NCI-H187 treated with DMSO at 0.1 percent for 48 hours (cell line): ENCODE results near the gene LTBP4.

Source experiments
- DNase-seq: peaks from one replicate; lab custom pipeline; 2025; lab: John Stamatoyannopoulos, UW

LTBP4 gene

DNA sequence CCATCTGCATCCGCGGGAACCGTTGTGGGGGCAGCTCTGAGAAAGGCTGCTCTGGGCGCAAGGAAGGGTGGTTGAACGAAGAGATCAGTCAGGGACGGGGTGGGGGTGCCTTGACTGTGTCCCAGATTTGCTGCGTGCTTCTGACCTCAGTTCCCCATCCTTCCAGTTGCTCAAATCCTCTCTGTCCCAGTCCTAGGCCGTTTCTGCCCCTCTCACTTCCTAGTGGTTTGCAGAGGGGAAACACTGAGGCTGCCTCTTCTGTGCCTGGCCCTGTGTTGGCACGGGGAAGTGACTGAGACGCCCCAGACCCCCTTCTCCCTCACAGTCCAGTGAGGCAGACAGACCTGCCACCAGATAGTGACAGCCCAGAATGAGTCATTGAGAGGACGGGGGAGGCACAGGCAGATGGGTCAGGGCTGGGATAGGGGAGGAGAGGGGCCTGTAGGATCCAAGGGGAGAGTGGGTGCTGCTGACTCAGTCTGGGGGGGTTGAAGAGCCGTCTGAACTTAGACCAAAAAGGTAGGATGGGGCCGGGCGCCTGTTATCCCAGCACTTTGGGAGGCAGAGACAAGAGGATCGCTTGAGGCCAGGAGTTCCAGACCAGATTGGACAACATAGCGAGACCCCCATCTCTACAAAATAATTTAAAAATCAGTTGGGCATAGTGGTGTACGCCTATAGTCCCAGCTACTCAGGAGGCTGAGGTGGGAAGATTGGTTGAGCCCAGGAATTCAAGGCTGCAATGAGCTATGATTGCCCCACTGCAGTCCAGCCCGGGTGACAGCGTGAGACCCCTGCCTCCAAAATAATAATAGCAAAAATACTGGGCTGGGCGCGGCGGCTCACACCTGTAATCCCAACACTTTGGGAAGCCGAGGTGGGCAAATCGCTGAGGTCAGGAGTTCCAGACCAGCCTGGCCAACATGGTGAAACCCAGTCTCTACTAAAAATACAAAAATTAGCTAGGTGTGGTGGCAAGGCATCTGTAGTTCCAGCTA, 62.8 kb downstream of the LTBP4 start:
- DNase-seq: no peak

DNA sequence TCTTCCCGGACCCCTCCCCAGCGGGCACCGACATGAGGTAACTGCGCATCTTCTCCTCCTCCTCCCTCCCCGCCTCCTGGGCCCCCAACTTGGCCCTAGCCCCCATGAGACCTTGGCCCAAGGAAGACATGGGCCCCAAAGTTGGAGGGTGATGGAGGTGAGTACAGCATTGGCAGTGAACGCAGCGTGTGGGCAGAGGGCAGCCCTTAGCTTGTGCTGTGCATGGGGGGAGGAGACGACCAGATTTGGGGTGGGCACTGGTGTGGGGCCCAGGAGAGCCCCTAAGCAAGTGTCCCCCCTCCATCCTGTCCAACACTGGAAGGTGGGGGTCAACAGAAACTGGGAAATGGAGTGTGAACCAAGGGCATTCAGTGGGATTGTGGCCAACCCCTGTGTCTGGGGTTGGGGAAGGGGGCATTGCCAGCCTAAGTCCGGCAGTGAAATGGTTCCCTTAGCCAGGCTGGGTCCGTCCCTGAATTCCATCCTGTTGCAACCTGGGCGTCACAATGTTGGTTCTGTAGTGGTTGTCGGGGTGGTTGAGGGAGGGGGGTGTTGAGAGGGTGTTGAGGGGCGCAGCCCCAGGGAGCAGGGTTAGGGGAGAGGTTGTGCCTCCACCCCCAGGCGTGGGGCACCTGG, 65.8 kb downstream of the LTBP4 start:
- no peak for DNase-seq

DNA sequence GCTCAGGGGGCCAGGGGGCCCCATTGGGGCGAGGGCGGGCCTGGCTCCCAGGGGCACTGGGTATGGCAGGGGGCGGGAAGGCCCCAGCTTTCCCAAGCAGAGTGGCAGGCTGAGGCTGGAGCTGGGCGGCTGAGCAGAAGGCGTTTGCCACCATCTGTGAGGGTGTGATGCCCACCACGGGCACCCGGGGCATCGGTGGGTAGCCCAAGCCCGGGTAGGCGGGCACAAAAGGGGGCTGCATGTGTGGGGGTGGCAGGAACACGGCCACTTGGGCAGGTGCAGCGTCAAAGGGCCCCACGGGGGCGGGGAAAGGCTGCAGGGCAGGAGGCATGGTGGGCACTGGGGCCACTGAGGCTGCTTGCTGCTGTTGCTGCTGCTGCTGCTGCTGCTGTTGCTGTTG, 66.4 kb downstream of the LTBP4 start:
- no peak for DNase-seq

- no peak for DNase-seq
These were observed 67.9 kb downstream of the LTBP4 start for GRCh38 chr19:40668991-40669614.

DNA sequence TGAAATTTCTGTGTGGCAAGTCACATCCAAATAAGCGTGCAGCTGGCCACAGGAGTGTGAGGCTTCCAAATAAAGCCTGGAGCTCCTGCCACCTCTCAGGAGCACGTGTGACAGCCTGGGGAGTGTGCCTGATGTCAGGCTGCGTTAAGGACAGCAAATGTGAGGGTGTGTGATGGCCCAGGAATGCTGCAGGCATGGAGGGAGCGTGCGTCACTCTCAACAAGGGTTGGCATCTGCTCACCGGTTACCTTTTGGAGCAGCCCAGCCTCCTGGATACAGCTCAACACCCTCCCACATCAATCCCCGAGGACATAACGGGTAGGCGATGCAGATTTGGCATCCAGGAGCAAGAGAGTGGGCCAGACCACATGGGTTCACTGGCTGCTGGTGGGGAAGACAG, 70.2 kb downstream of the LTBP4 start:
- no peak for DNase-seq

GRCh38 chr19:40672038-40672437, 70.9 kb downstream of the LTBP4 start:
- no peak for DNase-seq

DNA sequence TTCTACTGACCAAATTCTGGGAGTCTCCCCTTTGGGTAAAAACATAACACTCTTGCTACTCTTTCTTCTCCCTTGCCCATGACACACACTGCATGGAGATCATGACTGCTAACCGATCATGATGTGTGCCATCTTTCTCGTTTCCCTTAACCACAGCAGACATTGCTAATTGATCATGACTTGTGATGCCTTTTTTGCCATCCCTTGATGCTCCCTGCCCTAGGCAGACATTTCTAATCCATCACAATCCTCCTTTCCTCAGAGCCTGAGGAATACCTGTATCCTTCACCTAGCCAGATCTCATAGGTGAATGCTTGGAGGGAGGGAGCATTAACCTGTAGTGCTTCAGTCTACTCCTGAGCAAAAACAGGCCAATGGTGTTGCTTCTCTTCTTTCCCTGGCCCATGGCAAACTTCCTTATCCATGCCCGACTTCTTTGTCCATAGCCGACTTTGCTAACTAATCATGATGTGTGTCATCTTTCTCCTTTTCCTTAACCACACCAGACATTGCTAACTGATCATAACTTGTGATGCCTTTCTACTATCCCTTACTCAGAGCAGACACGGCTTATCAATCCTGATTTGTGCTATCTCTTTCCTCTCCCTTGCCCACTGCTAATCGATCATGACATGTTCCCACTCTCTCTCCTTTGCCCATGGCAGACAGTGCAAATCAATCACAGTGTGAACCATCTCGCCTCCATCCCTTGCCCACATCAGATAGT, 71.6 kb downstream of the LTBP4 start:
- DNase-seq: no peak

GRCh38 chr19:40673397-40673796, 72.2 kb downstream of the LTBP4 start:
- no peak for DNase-seq

GRCh38 chr19:40674291-40674690, 73.1 kb downstream of the LTBP4 start:
- no peak for DNase-seq

- no peak for DNase-seq
These were observed 76.0 kb downstream of the LTBP4 start for GRCh38 chr19:40677156-40677555.
